HG03342 (cell line): ENCODE measurements around the gene CFAP92.

ENCODE experiments used
- ATAC-seq: cut with Tn5 transposase; IDR thresholded peaks from one replicate; pipeline ENCODE4 v1.9.1; 2021; ENCODE audit warnings: mild to moderate bottlenecking, moderate library complexity; ENCODE audit not compliant: unreplicated experiment

Gene CFAP92

DNA sequence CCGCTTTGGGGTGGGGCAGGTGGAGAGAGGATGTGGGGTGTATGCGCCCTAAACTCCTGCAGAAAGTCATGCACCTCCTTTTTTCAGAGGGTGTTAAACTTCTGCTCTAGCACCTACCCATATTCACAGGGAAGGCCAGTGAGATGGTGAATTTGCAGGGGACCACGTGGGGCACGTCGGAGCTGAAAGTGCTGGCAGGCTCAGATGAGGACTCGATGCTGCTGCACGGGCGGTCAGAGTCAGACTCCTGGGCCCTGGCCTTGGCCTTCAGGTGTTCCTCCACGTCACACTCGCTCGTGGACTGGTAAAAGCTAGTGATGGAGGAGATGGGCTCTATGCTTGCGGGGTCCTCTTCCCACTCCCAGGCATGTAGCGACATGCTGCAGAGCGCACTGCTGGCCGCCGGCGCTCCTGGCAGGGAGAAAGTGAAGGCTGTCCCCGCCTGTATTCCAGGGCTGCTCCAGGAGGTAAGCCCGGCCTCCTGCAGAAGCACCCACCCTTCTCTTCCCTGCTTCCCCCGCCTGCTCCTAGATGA is 883 bp downstream of the CFAP92 start:
- ATAC-seq: no peak

DNA sequence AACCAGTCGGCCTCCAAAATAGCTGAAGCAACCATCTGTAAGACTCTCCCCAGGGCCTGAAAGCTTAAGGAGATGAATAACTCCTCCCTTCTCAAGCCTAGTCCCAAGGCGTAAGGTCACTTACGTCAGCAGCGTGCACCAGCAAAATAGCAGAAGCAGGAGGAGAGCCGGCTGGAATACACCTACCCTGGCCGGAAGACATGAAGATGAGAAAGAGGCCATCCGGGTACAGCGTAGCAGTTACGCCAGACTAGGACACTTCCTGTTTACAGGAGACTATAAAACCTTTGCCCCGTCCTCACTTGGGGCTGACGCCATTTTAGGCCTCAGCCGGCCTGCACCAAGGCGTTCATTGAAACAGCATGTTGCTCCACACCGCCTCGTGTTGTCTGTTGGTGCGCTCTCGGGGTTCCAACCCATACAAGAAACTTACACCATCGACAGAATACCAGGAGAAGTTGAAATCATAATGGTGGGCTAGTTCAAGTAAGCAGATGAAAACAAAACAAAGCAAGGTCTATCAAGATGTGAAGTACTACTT is 2.5 kb downstream of the CFAP92 start:
- no peak for ATAC-seq

DNA sequence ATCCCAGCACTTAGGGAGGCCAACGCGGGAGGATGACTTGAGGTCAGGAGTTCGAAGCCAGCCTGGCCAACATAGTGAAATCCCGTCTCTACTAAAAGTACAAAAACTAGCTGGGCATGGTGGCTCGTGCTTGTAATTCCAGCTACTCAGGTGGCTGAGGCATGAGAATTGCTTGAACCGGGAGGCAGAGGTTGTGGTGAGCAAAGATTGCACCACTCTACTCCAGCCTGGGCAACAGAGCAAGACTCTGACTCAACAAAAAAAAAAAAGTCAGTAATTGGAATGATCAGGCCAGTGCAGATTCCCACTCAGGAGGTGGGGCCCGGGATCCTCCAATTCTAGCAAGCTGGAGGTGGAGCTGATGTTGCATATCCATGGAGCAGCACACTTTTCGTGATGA is 5.6 kb downstream of the CFAP92 start:
- ATAC-seq: no peak

- ATAC-seq: no peak
Measured at GRCh38 chr3:128987302-128988100, 6.4 kb downstream of the CFAP92 start.

GRCh38 chr3:128984596-128984995 is 9.3 kb downstream of the CFAP92 start:
- ATAC-seq: no peak

DNA sequence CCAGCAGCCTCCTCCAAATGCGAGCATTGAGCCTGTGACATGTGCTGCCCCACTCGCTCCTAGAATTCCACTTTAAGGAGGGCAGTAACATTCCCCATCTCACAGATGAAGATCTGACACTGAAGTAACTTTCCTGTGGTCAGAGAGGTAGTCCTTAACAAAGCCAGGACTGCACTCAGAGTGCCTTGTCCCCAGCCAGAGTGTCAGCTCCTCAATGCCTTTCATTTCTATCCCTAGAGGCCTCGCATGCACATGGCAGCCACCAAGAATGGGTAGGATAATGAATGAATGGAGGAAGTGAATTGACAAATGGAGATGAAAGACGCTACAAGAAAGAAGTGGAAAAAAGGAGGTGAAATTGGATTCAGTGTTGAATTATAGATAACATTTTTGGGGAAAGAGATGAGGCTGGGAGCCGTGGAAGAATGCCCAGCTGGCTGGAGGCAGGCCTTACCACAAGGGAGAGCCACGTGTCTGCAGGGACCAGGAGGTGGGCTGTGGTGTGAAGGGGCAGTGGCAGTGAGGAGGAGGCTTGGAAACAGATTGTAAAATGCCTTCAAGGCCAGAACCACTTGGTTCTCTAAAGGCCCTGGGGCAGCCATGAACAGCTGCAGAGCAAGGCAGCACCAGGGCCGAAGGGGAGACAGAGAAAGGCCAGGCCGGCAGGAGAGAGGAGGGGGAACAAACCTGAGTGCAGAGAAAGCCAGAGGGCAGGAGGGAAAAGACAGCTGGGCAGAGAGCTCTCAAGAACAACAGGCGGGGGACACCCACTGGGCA is 10.4 kb downstream of the CFAP92 start:
- no peak for ATAC-seq

- no peak for ATAC-seq
Measured at GRCh38 chr3:128975276-128975675, 18.6 kb downstream of the CFAP92 start.

GRCh38 chr3:128973988-128974564 is 19.8 kb downstream of the CFAP92 start:
- ATAC-seq: no peak

DNA sequence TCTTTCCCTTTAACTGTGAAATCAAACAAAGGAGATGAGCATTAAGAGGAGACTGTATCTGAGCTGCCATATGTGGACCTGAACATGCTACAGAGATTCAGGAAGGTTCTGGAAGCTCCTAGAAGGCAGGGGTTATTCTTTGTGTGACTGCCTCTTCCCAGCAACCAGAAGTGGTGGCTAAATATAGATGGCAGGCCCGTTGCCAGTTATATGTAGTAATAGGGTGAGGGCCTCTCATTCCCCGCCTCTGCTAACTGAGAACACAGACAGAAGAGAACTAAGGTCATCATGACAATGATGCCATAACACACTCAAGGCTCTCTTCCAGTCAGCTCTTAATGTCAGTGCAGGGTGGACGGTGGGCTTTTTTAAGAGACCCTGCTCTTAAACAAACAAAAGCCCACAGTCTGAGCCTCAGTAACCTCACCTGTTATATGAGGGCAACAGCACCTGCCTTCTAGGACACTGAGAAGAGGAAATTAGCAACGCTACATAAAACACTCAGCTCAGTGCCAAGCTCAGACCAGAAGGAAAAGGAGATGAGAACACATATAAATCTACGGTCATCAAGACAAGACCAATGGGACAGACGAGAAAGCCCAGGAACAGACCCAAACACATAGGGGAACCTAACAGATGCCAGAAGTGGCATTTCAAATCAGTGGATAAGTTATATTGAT is 22.3 kb downstream of the CFAP92 start:
- no peak for ATAC-seq

DNA sequence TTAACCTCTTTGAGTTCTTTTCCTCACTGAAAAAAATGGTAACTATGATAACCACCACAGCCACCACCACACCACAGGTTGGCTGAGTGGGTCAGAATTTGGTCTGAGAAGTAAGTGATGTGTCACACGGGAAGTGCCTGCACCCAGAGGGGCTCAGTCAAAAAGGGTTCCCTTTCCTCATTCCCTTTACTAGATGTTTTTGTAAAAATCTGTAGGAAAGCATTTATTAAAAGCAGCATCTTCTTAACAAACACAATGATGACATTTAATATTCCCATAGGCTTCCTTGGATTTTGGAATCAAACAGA is 23.2 kb downstream of the CFAP92 start:
- ATAC-seq: no peak

GRCh38 chr3:128969993-128970739 is 23.7 kb downstream of the CFAP92 start:
- ATAC-seq: no peak

- no peak for ATAC-seq
Measured at GRCh38 chr3:128967748-128968355, 26.0 kb downstream of the CFAP92 start.

GRCh38 chr3:128965818-128966217 is 28.1 kb downstream of the CFAP92 start:
- ATAC-seq: no peak

GRCh38 chr3:128965280-128965679 is 28.6 kb downstream of the CFAP92 start:
- ATAC-seq: no peak

GRCh38 chr3:128956440-128956839 is 37.4 kb downstream of the CFAP92 start:
- ATAC-seq: no peak

DNA sequence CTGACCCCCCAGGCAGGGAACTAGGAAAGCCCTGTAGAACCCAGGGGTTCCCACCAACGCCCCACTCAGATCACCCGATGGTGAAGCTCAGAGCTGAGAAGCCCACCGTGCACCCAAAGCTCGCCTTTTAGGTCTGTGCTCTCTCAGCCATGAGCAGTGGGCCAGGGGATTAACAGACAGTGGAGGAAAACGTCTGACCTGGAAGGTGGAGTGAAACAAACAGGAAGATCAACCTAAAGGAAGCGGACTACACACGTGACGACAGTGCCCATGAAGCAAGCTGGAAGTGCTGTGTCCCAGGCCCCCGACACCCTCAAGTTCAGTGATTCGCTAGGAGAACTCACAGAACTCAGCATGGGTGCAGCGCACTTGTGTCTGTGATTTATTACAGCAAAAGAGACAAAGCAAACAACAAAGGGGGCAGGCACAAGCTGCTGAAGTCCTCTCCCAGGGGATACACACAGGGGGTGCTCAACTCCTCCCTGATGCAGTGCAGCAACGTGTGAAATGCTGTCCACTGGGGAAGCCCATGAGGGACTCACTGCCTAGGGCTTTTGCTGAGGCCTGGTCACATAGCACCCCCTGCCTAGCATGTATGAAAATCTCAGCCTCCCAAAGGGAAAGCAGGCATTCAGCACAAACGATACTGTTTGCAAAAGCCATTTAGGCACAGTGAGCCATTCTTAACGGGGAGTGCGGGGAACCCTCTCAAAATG is 43.5 kb downstream of the CFAP92 start:
- no peak for ATAC-seq

DNA sequence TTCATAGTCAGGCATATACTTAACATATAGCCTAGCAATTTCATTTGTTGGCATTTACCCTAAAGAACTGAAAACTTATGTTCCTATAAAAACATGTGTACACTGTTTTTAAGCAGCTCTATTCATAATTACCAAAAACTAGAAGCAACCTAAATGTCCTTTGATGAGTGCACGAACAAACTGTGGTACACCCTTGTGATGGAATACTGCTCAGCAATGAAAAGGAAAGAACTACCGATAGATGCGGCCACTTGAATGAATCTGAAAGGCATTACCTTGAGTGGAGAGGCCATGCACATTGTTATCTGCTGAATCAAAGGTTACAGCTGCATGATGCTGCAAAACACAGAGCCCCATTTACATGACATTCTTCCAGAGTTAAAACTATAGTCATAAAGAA is 44.7 kb downstream of the CFAP92 start:
- ATAC-seq: no peak

- ATAC-seq: no peak
Measured at GRCh38 chr3:128946411-128946810, 47.5 kb downstream of the CFAP92 start.

- ATAC-seq: no peak
Measured at GRCh38 chr3:128945878-128946175, 48.0 kb downstream of the CFAP92 start.
